WERI-Rb-1 (cell line): ENCODE data around the gene PRPSAP2.

Experiments
- DNase-seq: peaks from one replicate; pipeline ENCODE4 v3.0.0-alpha.2; 2020
- H3K27ac ChIP-seq: fragments of 250-450 bp; sonication (Bioruptor Pico); 2 replicates; pipeline ENCODE4 v1.5.1; 2020; ENCODE audit warnings: mild to moderate bottlenecking, moderate library complexity
- H3K27me3 ChIP-seq: fragments of 250-450 bp; sonication (Bioruptor Pico); 2 replicates; pipeline ENCODE4 v1.5.1; 2021; ENCODE audit warnings: mild to moderate bottlenecking, low read depth, moderate library complexity; ENCODE audit not compliant: insufficient read depth, severe bottlenecking
- H3K36me3 ChIP-seq: fragments of 250-450 bp; sonication (Bioruptor Pico); 2 replicates; pipeline ENCODE4 v1.5.1; 2020; ENCODE audit warnings: mild to moderate bottlenecking, moderate library complexity
- H3K4me3 ChIP-seq: 2 replicates; pipeline ENCODE4 v1.5.1; 2011; ENCODE audit warnings: low read depth, mild to moderate bottlenecking, control low read depth, low read length
- H3K9me3 ChIP-seq: fragments of 250-450 bp; sonication (Bioruptor Pico); 2 replicates; pipeline ENCODE4 v1.5.1; 2021; ENCODE audit warnings: mild to moderate bottlenecking, moderate library complexity; ENCODE audit not compliant: severe bottlenecking
- CTCF ChIP-seq: IDR thresholded peaks from 2 replicates; pipeline ENCODE4 v1.5.1; 2011; ENCODE audit warnings: low read depth, mild to moderate bottlenecking, control low read depth, inconsistent platforms, low read length

PRPSAP2 gene

DNA sequence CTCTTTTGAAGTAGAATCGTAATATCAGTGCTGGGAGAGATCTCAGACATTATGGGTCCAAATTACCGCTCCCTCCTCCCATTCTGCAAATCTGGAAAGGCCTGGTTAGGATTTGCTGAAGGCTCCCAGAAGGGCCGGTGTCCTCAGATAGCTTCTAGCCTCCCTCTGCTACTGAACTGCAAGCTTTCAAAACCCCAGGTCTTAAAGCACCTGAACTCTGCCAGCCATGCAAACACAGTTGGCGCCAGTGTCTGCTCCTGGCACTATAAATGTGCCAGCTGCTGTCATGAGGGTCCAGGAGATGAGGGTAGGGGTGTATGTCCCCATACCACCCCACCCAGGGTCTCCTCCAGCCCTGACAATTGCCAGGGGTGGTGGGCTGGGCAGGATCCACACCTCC is 118.3 kb downstream of the PRPSAP2 start:
- Histone ChIP-seq H3K36me3 (no peaks in the 10 kb centered on the region), H3K9me3 (no peaks in the 10 kb centered on the region)
- no peak for TF ChIP-seq CTCF

GRCh38 chr17:18977021-18977420 is 119.1 kb downstream of the PRPSAP2 start:
- no peaks in the 10 kb centered on the region for H3K27me3 ChIP-seq
- no peak for TF ChIP-seq CTCF
- H3K36me3 ChIP-seq = no peaks in the 10 kb centered on the region
- no peaks in the 10 kb centered on the region for H3K9me3 ChIP-seq
- no peak for DNase-seq
- H3K4me3 ChIP-seq = no peak overlapping the region
- no peak overlapping the region for H3K27ac ChIP-seq

More for the DNA sequence above, 118.3 kb downstream of the PRPSAP2 start:
- Histone ChIP-seq H3K27me3 (no peaks in the 10 kb centered on the region), H3K27ac (no peak overlapping the region), H3K4me3 (no peak overlapping the region)
- DNase-seq = no peak

- no peak overlapping the region for H3K27ac ChIP-seq
- no peak for DNase-seq
- no peak for TF ChIP-seq CTCF
- H3K9me3 ChIP-seq = no peaks in the 10 kb centered on the region
- no peak overlapping the region for H3K4me3 ChIP-seq
- H3K36me3 ChIP-seq = no peaks in the 10 kb centered on the region
- no peaks in the 10 kb centered on the region for H3K27me3 ChIP-seq
These were observed 119.7 kb downstream of the PRPSAP2 start for GRCh38 chr17:18977646-18978045.

DNA sequence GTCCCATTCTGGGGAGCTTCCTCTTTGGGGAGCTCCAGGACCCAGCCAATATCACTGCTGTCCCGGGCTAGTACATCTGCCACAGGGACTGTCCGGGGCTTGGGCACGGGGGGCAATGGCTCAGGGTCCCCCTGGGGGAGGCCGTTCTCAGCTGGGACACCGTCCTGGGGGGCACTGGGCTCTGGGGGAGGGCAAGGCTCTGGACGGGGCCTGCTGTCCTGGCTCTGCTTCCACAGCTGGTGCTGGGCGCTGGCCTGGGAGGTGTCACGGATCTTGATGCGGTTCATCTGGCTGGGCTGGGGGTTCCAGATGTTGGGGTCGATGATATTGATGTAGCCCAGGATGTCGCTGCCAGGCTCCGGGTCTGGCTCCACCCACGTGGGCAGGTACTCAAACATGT is 120.1 kb downstream of the PRPSAP2 start:
- no peak for TF ChIP-seq CTCF
- H3K27me3 ChIP-seq = no peaks in the 10 kb centered on the region

GRCh38 chr17:18978655-18979054 is 120.7 kb downstream of the PRPSAP2 start:
- DNase-seq = no peak
- no peak for TF ChIP-seq CTCF
- Histone ChIP-seq H3K9me3 (no peaks in the 10 kb centered on the region), H3K27ac (no peak overlapping the region), H3K36me3 (no peaks in the 10 kb centered on the region), H3K27me3 (no peaks in the 10 kb centered on the region), H3K4me3 (no peak overlapping the region)

More for the DNA sequence above, 120.1 kb downstream of the PRPSAP2 start:
- Histone ChIP-seq H3K9me3 (no peaks in the 10 kb centered on the region), H3K27ac (no peak overlapping the region), H3K4me3 (no peak overlapping the region), H3K36me3 (no peaks in the 10 kb centered on the region)
- DNase-seq = no peak
